Ramos (cell line): ENCODE results near the gene CACNA2D2.

Source experiments
- in situ Hi-C: fragments of 300-500 bp; cut with MboI; formaldehyde crosslinking; loops from one replicate; pipeline ENCODE4 v1.14.3; 2022; ENCODE audit warnings: low sequenced_read_pairs; ENCODE audit not compliant: unreplicated experiment

Gene CACNA2D2

DNA sequence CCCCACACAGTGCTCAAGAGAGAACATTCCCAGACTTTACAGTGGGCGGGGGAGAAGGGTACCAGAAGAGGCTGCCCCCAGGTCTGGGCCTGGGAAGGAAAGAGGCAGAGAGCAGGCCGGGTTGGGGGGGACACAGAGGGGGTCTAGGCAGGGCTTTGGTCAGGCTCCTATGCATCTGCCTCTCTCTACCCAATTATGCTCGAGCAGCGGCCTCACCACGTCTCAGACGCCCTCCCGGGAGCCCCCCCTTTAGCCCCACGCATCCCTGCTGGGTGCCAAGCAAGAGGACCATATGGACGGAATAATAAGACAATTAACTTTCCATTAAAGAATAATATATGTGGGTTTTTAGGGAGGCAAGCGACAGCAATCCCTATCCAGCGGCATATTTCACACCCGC is 32.8 kb downstream of the CACNA2D2 start:
- in situ Hi-C loops: no loop called here

DNA sequence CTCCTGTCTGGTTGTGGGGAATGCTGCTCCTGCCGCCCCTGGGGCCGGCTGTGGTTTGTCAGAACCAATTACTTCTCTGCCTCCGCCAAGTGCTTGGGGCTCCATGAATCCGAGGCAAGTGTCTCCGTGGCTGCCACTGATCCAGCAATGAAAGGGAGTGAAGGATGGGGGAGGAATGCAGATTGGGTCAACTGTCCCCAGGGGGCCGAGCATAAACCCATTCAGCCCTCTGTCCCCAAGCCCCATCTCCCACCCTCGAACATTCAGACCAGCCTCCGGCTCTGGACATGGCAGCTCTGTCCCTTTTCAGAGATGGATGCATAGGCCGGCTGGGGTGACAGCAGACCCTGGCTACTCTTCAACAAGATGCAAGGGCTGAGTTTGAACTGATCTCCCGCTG is 35.5 kb downstream of the CACNA2D2 start:
- in situ Hi-C loops: no loop called here

DNA sequence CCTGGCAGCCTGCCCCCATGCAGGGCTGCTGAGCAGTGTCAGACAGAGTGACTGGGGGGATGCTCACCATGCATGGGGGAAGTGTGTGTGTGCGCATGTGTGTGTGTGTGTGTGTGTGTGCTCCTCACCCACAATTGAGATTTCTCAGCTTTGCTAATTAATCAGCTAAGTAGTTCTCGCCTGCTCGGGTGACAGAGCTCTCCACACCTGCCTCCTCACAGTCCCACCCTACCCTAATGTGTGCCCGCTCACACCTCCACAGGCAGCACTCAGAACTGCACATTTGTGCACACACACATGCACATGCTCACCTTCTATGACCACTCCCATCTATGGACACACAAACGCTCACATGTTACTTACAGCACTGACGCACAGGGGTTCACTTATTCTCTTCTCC is 37.3 kb downstream of the CACNA2D2 start:
- in situ Hi-C loops: no loop called here

DNA sequence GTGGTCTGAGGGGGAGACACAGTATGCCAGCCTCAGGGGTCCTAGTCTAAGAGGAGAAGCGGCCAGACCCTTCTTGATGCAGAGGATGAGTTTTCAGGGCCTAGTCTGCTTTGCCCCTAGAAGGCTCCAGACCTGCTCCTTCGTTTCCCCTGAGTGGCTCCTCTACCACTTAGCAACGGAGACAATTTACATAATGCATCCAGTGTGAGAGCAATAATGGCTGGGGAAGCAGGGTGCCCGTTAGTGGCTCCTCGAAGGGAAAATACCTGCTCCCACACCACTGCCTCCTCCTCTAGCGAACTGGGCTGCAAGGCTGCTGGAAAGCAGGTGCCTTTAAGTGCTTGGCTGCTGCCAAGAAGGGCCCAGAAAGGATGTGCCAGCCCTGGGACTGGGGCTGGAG is 38.9 kb downstream of the CACNA2D2 start:
- in situ Hi-C loops: no loop called here

DNA sequence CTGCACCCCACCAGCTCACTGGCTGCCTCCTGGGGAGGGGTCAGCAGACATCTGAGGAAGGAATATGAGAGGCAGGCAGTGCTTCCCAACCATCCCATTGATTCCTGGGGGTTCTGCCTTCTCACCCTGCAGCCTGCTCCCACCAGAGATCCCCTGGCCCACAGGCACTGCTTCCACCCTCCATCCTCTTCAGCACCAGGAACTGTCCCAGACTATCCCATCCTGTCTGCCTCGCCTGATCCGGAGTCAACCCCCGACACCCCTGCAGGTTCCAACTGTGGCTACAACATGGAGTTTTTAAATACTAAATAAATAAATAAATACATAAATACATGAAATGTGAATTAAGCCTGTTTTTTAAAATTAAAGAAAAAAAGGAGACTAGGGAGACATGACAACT is 43.6 kb downstream of the CACNA2D2 start:
- in situ Hi-C loops: no loop called here

DNA sequence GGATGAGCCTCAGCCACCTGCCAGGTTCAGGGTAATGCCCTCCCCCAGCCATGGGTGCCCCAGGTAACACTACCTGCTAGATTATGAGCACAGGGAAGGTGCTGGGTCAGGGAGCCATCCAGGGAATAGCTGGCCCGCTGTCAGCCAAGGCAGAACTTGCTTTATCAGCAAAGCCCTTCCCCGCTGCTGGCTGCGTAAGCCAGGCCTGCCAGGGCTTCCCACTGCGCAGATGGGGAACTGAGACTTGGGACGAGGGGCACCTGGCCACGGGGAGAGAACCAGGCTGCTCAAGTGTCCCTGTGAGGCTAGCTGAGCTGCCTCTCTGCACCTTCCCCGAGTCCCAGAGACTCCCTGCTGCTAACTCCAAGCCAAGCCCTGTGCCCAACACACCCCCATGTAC is 45.4 kb downstream of the CACNA2D2 start:
- in situ Hi-C loops: no loop called here

DNA sequence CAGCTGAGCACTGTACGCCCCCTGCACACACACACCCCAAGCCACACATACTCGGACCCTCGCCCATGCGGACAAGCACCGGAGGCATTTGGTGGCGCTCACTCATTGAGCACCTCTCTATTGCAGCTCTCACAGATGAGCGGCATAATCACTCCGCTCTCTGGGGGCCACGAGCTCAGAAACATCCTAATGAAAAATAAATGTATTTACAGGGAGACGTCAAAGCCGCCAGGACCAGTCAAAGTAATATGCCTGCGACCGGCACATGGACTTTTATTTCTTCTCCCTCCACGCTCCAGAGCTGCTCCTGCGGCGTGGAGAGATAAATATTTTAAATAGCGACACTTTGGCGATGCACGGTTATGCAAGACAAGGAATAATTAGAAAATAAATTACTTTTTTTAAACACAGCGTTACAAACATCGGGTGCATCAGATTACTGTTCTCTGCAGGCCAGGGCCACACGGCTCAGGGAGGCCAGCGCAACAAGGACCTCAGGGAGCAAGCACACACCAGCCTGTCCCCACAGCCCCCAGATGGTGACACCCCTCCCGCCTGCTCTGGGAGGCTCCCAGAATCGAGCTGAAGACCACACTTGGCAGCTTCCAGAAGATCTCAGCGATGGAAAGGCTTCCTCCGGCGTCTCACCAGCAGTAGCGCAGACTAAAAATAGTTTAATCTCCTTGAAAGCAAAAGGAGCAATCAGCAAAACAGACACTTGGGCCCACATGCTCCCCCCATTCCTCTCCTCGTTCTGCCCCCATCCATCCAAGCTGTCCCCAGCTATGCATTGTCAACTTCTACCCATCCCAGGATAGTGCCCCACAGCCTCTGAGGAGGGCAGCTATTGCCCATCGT is 48.0 kb downstream of the CACNA2D2 start:
- in situ Hi-C loops: no loop called here

DNA sequence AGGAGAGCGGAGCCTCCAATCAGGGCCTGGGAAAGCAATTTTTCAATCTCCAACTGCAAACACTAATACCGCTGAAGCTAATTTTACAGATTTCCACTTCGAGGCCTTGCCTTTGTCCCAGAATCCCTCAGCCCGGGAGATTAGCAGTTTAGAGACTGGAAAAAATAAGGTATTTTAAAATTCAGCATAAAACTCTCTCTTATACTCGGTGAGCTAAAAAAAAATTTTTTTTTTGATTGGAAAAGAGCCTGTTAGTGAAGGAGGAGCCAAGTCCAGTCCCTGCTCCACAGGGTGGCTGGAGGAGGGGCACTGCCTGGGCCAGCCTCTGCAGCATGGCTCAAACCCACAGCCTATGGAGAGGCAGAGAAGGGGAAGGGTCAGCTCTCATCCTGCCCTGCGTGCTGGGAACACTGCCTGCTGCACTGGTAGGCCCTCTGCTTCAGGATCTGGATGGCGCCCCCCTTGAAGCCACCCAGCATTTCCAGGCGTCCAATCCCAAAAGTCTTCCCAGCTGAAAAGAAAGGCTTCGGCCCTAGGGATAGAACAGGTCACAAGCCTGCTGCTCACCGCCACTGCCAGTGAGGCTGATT is 48.9 kb downstream of the CACNA2D2 start:
- in situ Hi-C loops: no loop called here

DNA sequence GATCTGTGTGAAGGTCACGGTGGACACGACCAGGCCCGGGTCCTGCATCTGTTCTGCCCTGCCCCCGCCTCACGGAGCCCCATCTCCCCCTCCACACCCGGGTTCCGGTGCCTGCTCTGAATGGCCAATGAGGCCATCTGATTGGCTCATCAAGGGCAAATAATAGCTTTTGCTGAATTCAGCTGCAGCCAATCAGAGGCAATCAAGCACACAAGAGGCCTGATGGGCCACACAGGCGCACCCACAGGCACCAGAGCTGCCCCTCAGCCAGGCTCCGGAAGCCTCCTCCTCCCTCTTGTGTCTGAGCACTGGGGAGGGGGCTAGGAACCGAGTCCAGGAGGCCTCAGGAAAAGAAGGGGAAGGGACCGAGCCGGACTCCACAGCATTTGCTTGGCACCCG is 49.5 kb downstream of the CACNA2D2 start:
- in situ Hi-C loops: no loop called here

DNA sequence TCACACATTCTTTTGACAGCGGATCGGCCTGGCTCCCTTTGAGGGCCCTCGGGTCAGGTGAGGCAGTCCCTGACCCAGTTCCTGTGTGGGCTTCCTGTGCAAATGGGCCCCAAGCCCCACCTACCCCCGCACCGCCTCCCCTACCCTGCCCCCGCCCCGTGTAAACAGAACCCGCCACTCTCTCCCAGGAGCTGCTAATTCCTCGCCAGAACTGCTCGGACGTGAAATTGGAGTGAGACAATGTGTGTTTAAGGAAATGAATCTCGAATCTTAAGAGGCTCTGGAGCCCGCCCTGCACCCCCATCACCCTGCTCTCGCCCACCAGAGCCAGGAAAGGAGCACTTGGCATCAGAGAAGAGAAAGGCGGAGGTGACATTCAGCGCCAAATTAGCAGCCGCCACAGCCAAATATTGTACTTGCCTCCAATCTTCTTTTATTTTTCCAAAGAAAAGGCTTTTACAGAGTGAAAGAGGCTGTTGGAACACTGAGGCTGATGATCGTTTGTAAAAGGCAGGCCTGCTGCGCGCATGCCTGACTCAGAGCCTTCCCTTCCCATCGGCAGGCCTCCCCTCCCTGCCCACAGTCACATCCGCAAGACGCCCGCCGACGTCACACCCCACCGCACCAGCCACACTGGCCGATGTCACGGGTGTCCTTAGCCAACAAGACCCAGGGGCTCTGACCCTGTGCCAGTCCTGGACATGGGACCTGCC is 53.1 kb downstream of the CACNA2D2 start:
- in situ Hi-C loops: no loop called here

DNA sequence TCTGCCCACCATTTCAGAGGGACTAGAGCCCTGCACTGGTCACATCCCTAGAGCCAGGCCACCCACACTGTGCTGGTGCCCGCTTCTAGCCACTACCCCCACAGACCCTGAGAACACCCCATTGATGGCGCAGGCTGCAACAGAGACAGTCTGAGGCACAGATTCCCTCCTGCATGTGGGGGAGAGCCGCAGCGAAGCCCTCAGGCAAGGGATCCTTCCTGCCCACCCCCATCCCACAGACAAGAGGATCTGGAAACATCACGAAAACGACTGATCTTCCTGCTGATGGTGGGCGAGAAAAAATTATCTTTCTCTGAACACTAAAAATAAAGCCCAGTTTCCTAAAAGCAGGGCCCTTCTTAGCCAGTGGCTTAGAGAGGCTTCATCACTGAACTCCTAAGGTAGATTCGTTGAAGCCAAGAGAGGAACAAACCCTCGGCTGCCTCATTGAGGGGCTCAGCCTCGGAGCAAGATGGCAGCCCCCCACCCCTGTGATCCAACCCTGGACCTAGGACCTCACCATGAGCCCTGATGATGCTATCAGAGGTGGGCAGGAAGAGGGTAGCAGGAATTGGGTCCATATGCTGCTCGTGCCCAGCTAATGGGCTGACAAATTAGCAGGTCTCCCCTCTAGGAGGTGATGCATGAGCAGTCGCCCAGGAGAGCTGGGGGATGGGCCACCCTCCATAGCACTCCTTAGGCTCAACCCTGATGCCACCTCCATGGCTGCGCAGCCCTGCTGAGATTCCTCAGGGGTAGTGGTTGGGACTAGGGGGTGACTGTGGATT is 54.5 kb downstream of the CACNA2D2 start:
- in situ Hi-C loops: no loop called here

DNA sequence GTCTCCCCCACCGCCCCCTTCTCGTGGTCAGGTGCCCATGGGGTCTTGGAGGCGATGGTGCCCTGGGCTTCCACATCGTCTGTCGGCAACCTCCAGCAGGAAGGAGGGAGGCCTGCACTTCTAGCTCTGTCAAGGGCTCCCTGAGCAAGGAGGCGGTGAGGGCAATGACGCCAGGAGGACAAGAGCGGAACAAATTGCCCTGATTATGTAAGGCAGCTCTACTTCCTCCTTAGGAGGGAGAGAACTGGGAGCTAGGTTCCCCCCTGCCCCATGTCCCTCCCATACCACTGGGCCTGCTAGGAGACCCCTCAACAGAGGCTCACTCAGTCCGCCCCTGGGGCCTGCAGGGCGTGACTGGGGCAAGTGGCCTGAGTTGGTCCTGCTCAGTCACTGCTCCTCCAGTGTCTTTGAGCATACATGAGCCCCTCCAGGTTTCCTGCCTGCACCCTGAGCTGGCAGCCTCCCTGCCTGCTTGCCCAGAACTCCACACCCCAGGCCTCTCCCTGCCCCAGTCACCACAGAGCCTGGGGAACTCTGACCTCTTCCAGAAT is 56.1 kb downstream of the CACNA2D2 start:
- in situ Hi-C loops: no loop called here

DNA sequence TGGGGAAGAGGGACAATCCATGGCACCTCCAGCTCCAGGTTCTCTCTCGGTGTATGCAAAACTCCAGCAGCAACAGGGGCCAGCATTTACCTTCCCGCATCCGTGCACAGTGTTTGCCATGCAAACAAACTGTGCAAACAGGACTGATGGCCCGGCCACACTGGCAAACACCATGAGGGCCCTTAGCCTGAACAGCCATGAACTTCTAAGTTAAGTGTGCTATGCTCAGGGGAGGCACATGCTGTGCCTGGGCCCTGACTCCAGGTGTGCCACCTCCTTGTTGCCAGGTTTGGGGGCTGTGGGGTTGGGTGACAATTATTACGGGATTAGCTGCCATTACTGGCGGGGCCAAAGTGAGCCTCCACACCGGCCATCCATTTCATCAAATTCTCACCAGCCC is 57.5 kb downstream of the CACNA2D2 start:
- in situ Hi-C loops: no loop called here

DNA sequence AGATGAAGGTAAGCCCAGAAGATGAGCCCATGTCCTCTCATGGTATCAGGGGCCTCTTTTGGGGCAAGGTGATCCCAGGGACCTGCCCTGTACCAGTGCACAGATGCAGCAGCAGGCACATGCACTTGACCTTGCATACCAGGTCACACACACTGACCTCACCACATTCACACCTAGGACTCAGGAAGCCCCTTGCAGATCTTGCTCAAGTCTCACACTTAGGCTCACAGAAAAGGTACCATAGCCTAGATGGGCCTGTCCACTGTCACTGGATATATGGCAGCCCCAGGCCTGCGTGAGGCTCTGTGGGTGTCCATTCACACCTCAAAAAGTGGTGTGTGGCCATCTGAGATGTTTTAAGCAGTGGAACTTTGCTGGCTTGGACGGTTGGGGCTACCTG is 58.7 kb downstream of the CACNA2D2 start:
- in situ Hi-C loops: no loop called here

DNA sequence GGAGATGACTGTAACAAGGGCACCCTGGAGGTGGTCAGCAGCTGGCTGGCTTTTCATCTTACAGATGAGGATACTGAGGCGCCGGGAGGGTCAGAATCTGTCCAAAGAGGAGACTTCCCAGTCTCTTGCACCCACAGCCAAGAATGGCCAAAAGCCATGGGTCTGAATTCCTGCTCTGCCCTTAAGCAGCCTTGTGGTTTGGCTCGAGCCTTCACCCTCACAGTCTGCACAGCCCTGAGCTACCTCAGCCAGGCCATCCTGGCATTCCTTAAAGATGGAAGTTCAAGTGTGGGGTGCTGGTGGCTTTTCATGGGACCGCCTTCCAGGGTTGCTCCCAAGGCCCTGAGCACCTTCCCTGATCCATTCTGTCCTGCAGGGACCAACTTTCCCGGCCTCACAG is 59.2 kb downstream of the CACNA2D2 start:
- in situ Hi-C loops: no loop called here

DNA sequence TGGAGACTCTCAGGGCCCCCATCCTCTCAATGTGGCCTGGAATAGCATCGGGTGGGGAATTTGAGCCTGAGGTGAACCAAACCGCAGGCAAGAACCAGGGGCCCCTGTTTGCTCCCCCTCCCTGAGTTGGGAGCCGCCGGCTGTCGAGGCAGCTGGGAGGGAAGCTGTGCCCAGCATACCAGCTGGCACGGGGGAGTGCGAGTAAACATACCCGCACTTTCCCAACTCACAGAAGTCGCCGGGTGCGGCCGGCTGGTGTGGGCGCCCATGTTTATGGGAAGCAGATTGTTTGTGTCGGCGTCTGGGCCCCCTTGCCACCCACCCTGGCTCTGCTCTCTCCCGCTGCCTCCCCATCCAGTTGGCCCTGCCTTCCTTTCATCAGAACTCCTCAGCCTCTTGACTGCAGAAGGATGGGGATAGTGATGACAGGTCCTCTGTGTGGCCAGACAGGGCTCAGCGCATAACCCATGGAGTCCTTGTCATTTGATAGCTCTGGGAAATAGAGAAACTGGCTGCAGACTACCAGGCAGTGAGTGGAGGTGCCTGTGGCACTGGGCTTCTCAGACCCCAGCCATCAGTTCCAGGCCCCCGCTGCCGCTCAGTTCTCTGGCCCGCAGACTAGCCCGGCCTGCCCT is 60.4 kb downstream of the CACNA2D2 start:
- in situ Hi-C loops: no loop called here

DNA sequence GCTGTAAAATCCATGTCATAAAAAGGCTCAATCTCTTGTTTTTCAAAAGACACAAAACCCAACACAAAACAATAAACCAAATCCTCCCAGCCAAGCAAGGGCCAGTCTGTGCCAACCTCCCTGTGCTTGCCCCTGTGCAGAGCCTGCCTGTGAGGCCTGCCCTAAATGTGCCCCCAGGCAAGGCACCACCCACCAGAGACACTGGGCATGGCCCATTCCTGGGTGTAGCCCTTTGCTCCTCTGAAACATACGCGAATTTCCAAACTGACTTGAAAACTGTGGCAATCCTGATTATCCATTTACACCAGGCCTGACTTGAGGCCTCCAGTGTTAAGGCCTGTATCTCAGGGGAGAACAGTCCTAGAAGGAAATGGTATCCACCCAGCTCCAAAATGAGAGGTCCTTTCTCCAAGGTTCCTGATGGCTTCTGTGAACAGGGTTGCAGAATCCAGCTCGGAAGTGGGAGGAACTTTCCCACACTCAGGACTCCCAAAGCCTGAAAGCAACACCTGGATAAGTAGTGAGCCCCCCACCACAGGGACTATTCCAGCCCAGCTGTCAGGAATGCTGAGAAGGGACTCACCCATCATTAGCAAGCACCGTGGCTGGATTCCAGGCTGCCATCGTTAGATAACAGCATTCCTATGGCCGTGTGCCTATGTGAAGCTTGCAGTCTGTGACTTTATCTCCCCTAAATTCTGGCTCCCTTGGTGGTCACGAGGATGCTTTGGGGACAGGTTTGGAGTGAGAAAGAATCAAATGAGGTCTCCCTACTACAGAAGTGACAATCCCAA is 61.8 kb downstream of the CACNA2D2 start:
- in situ Hi-C loops: no loop called here

DNA sequence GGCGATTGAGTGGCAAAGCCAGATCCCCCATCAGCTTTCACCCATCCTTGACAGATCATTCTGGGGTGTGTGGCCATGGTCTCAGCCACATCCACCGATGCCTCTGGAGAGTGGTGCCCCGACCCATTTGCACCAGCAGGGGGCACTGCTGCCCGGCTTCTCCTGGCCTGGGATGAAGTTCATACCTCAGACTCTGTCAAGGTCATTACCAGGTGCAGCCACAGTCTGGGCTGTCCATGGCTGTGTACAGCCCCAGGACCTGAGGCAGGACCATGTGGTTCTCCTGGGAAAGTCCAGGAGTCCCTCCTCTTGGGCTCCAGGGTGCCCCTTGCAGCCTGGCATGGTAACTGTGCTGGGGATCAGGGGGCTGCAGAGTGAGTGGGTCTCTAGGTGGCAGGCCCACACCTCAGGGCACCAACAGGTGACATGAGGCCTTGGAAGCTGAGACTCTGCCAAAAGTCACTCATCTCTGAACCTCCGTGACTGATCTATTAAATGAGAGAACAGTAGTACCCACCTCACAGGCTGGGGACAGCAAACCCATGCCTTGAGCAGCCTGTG is 67.2 kb downstream of the CACNA2D2 start:
- in situ Hi-C loops: no loop called here
